ENCODE measurements around the gene MMP14. TPM values are rescaled to one million over a fixed set of nuclear protein-coding genes. Genes with fewer than 3 reads are reported as not detected.

The MMP14 gene
- total and polyA plus RNA-seq, 2 of the 8 experiments (the other 6 are each of a cell fraction or from before 2014, with no cell fraction given), result 58.2 to 86.8 TPM

- Histone ChIP-seq H2BK15ac (ENCODE audit: low read length) (no peak overlapping the region), H3K56ac (replicated peaks; ENCODE audit: insufficient read length, low read depth, low read length) (no peak overlapping the region), H3K4me2 (ENCODE audit: insufficient read depth in 1 of 2, low read depth in 2 of 2, low read length in 2 of 2) (no peak overlapping the region), H3K9ac (replicated peaks in 1 of 4; ENCODE audit: extremely low read depth in 1 of 4, low read depth in 3 of 4, low read length in 3 of 4) (no peak overlapping the region), H3K27ac (ENCODE audit: low read depth, low read length) (no peak overlapping the region), H4K91ac (replicated peaks; ENCODE audit: insufficient read length, low read length) (no peak overlapping the region), H2BK120ac (replicated peaks; ENCODE audit: low read depth, low read length) (no peak overlapping the region), H4K8ac (ENCODE audit: extremely low read depth, insufficient read depth, low read length) (no peak overlapping the region), H3K9me3 (ENCODE audit: insufficient read depth in 2 of 2, low read depth in 1 of 2, low read length in 1 of 2) (no peaks in the 10 kb centered on the region), H2BK5ac (ENCODE audit: low read depth, low read length) (no peak overlapping the region), H4K5ac (ENCODE audit: insufficient read length, low read depth, low read length) (no peak overlapping the region), H3K79me1 (ENCODE audit: low read depth, low read length) (no peaks in the 10 kb centered on the region), H2BK20ac (ENCODE audit: low read length) (no peak overlapping the region), H3K18ac (ENCODE audit: extremely low read depth, low read length) (no peak overlapping the region), H2BK12ac (ENCODE audit: low read depth, low read length) (no peak overlapping the region), H3K79me2 (ENCODE audit: control insufficient read depth in 1 of 2, insufficient read depth in 2 of 2, low read length in 2 of 2) (no peaks in the 10 kb centered on the region), H3K14ac (ENCODE audit: insufficient read length) (no peak overlapping the region), H2AFZ (ENCODE audit: low read length) (no peak overlapping the region), H3K23me2 (ENCODE audit: low read depth, low read length) (no peaks in the 10 kb centered on the region), H3K27me3 (replicated peaks in 1 of 4; ENCODE audit: control insufficient read depth in 3 of 4, extremely low read depth in 1 of 4, insufficient read depth in 3 of 4, low read length in 3 of 4) (no peaks in the 10 kb centered on the region), H3K4me1 (replicated peaks in 1 of 4; ENCODE audit: control insufficient read depth in 3 of 4, insufficient read depth in 4 of 4, low read length in 3 of 4) (no peaks in the 10 kb centered on the region), H4K20me1 (replicated peaks in 1 of 2; ENCODE audit: control insufficient read depth in 1 of 2, insufficient read depth in 2 of 2, low read length in 2 of 2) (no peaks in the 10 kb centered on the region), H3K23ac (ENCODE audit: insufficient read length) (no peak overlapping the region), H2AK5ac (ENCODE audit: low read depth, low read length) (no peak overlapping the region), H3K4me3 (ENCODE audit: extremely low read depth in 1 of 4, insufficient read depth in 2 of 4, low read depth in 3 of 4, low read length in 4 of 4) (no peak overlapping the region), H3K4ac (replicated peaks; ENCODE audit: insufficient read length, low read depth, low read length) (no peak overlapping the region), H3K36me3 (ENCODE audit: control insufficient read depth in 2 of 4, insufficient read depth in 4 of 4, low read length in 3 of 4) (no peaks in the 10 kb centered on the region)
- ChIA-PET CTCF (ENCODE audit: partially characterized antibody) (interaction anchor here (1.0 kb wide), 1 partner anchor 20 kb away, joined by 3 read pairs; no protein-coding TSS in a partner anchor), POLR2A (ENCODE audit: partially characterized antibody) (no interaction called here)
- no peak for DNase-seq (ENCODE audit: low read depth in 1 of 2, low spot score in 2 of 2)
- FAIRE-seq, result no peak
- WGBS, 2 experiments (ENCODE audit: extremely low coverage in 1 of 2, insufficient coverage in 1 of 2, insufficient read length in 1 of 2, insufficient replicate concordance in 2 of 2, low coverage in 1 of 2, low lambda C conversion rate in 2 of 2, missing lambda C conversion rate in 1 of 2), result 90% methylated on average over 4 of the region's 4 CpGs; no CpG with 5 or more reads in 1 of the 2 experiments
- TF ChIP-seq, protein P1, sequence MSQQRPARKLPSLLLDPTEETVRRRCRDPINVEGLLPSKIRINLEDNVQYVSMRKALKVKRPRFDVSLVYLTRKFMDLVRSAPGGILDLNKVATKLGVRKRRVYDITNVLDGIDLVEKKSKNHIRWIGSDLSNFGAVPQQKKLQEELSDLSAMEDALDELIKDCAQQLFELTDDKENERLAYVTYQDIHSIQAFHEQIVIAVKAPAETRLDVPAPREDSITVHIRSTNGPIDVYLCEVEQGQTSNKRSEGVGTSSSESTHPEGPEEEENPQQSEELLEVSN (IDR thresholded peaks at IDR 0.05), result no peak
- TF ChIP-seq EP300 (IDR thresholded peaks at IDR 0.05; ENCODE audit: borderline replicate concordance in 1 of 2, low read depth in 2 of 2, low read length in 2 of 2) (no peak), SIX5 (IDR thresholded peaks at IDR 0.05; ENCODE audit: low read depth, low read length) (no peak), GTF2F1 (IDR thresholded peaks at IDR 0.05; ENCODE audit: borderline replicate concordance, low read depth, low read length) (no peak), EGR1 (IDR thresholded peaks at IDR 0.05; ENCODE audit: borderline replicate concordance, low read depth, low read length) (no peak), FOSL1 (IDR thresholded peaks at IDR 0.05; ENCODE audit: insufficient read depth, low read depth, low read length) (no peak), POLR2AphosphoS5 (IDR thresholded peaks at IDR 0.05; ENCODE audit: low read depth, low read length) (no peak), EZH2 (IDR thresholded peaks at IDR 0.05; ENCODE audit: low read depth, low read length, severe bottlenecking) (no peak), CREB1 (IDR thresholded peaks at IDR 0.05) (no peak), NRF1 (IDR thresholded peaks at IDR 0.05; ENCODE audit: low read depth, low read length) (no peak), SRF (IDR thresholded peaks at IDR 0.05; ENCODE audit: low read depth, low read length) (no peak)
- TF ChIP-seq, protein P2, sequence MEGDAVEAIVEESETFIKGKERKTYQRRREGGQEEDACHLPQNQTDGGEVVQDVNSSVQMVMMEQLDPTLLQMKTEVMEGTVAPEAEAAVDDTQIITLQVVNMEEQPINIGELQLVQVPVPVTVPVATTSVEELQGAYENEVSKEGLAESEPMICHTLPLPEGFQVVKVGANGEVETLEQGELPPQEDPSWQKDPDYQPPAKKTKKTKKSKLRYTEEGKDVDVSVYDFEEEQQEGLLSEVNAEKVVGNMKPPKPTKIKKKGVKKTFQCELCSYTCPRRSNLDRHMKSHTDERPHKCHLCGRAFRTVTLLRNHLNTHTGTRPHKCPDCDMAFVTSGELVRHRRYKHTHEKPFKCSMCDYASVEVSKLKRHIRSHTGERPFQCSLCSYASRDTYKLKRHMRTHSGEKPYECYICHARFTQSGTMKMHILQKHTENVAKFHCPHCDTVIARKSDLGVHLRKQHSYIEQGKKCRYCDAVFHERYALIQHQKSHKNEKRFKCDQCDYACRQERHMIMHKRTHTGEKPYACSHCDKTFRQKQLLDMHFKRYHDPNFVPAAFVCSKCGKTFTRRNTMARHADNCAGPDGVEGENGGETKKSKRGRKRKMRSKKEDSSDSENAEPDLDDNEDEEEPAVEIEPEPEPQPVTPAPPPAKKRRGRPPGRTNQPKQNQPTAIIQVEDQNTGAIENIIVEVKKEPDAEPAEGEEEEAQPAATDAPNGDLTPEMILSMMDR (IDR thresholded peaks at IDR 0.05; ENCODE audit: control extremely low read depth in 1 of 3, insufficient read depth in 1 of 3, low read depth in 1 of 3, low read length in 3 of 3), result no peak
Measured at GRCh38 chr14:22786685-22787084, 49.7 kb upstream of the MMP14 start.

Measured in H1 (cell line).